ENCODE data around the gene CASP7. TPM values are rescaled to one million over a fixed set of nuclear protein-coding genes. Genes with fewer than 3 reads are reported as not detected.
A peak's percentile ranks its signal among the peaks of the same experiment; 100 is the strongest.

The CASP7 gene
- total RNA-seq, 2 donors from 2014 or later, result 177 to 205 TPM

DNA sequence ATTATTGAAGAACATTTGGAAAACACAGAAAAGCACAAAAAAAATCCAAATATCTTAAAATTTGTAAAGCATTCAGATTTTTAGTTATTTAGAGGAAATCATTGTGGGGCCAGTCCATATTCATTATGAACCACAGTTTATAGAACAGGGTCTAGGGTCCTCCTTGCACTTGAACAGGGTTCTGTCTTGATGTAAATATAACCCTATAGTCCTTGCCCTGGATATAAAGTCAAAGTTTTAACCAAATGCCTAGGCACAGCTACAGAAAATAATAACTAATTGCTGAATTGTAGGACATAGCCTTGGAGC lies 25.6 kb downstream of the CASP7 start:
- intact Hi-C loops (cut with DNase I, micrococcal nuclease), result loop anchor here in 1 of 2 donors (5.0 kb wide), 1 partner anchor 397 kb away; no protein-coding TSS in a partner anchor
- DNase-seq (no peak), ATAC-seq (no peak)

DNA sequence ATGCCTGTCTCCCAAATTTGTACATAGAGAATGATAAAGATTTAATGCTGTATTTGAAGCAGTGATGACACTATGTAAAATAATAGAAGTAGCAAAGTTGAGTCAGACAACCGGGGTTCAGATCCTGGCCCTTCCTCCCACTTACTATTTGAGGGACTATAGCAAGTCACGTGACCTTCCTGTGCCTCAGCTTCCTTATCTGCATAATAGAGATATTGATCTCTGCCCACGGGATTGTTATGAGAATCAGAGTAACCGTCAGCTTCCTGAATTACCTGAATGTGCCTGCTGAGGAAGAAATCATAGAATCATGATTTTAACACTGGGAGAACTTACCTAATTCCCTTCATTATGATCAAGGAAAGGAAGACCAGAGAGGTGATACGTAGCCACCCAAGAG lies 26.9 kb downstream of the CASP7 start:
- DNase-seq, result no peak
- no peak for ATAC-seq
- intact Hi-C loops (cut with DNase I, micrococcal nuclease), result loop anchor here in 1 of 2 donors (5.0 kb wide), 1 partner anchor 396 kb away; no protein-coding TSS in a partner anchor

GRCh38 chr10:113708640-113709039 lies 28.9 kb downstream of the CASP7 start:
- ATAC-seq (no peak), DNase-seq (no peak)
- intact Hi-C loops (cut with DNase I, micrococcal nuclease), result loop anchor here in 1 of 2 donors (5.0 kb wide), 1 partner anchor 394 kb away; no protein-coding TSS in a partner anchor

GRCh38 chr10:113709221-113709838 lies 29.6 kb downstream of the CASP7 start:
- DNase-seq (no peak), ATAC-seq (no peak)
- intact Hi-C loops (cut with DNase I, micrococcal nuclease), result loop anchor here in 1 of 2 donors (5.0 kb wide), 1 partner anchor 393 kb away; no protein-coding TSS in a partner anchor

DNA sequence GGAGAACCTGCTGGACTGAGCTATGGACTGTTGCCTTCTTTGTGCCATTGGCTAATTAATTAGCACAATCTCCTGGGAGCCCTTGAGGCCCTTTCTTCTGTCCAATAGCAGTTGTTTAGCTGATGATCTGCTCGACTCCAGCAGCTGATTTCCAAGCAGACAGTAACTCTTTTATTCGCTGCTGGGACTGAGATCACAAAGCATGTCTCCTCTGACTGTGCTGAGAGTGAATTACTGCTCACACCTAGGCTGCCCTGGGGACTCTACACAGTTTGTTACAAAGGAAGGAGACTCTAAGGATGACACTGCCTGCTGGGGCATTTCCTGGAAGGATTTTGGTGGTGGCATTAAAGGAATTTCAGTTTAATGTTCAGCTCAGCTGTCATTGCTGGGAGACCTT lies 31.4 kb downstream of the CASP7 start:
- intact Hi-C loops (cut with DNase I, micrococcal nuclease), result no loop called here
- DNase-seq, result no peak
- ATAC-seq, result no peak

- no peak for DNase-seq
- intact Hi-C loops (cut with DNase I, micrococcal nuclease), result no loop called here
- ATAC-seq, result no peak
These were observed 32.3 kb downstream of the CASP7 start for GRCh38 chr10:113712024-113712423.

DNA sequence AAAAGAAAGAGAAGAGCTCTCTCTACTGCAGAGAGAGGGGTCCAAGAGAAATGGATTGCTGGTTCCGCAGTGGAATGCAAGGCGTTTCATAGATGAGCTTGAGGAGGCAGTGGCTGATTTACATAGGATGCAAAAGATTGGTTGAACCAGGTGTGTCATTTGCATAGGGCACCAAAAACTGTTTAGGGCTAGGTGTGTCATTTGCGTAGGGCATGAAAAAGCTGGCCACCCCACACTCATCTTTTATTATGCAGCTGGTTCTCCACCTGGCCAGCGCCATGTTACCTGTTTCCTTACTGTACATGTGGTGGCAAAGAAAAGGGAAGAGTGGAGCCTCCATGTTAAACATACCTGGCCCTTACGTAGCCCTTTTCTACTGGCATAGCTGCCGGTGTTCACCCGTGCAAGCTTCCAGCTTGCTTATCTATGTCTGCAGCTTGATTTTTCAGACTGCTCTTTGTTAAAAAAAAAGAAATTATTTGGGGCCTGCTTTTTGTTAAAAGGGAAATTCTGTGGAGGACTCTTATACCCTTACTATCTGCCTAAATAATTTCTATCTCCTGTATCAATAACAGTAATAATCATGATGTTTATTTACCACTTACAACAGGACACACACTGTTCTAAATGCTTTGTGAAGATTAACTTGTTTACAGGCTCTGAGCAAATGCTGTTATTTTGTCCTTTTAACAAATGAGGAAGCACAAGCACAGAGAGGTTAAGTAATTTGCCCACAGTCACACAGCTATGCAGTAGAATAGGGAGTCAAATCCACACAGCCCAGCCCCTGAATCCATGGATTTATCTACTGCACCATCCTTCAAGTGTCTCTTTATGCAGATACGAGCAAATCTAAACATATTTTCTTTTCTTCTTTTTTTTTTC lies 33.3 kb downstream of the CASP7 start:
- ATAC-seq (peak; percentile 92), DNase-seq (peak in 1 of 2 donors; percentile 52)
- intact Hi-C loops (cut with DNase I, micrococcal nuclease), result no loop called here

GRCh38 chr10:113713640-113713982 lies 33.9 kb downstream of the CASP7 start:
- peak; percentile 58 for ATAC-seq
- intact Hi-C loops (cut with DNase I, micrococcal nuclease), result no loop called here
- DNase-seq, result no peak

DNA sequence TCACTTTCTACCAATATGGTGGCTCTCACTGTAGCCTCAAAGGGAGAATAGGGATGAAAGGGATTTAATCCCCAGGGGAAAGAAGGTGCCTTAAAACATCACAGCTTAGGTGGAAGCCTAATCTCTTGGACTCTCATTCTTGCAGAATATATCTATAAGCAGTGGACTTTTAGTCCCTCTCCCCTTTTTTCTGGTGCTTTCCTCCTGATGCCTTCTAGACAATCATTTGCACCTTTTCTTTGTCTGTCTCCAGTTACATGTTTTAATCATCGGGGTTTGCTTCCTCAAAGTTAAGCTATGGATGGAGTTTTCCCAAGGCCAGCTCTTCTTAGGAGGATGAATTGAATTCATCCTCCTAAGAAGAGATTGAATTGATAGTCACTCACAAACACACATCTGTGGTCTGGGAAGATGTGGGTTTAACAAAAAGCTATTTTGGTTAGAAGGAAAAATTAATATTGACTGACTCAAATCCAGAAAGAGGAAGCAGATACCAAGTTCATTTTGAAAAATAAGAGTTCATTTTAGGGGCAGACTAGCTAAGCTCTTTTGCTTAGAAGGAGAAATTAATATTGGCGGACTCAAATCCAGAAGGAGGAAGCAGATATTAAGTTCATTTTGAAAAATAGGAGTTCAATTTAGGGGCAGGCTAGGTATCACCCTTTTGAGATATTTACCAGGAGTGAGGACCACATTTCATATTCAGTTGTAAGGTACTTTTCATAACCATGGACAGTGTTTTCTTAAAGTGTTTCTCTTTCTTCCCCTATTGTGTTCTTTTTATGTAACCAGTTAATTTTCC lies 36.6 kb downstream of the CASP7 start:
- intact Hi-C loops (cut with DNase I, micrococcal nuclease), result no loop called here
- DNase-seq (no peak), ATAC-seq (no peak)

DNA sequence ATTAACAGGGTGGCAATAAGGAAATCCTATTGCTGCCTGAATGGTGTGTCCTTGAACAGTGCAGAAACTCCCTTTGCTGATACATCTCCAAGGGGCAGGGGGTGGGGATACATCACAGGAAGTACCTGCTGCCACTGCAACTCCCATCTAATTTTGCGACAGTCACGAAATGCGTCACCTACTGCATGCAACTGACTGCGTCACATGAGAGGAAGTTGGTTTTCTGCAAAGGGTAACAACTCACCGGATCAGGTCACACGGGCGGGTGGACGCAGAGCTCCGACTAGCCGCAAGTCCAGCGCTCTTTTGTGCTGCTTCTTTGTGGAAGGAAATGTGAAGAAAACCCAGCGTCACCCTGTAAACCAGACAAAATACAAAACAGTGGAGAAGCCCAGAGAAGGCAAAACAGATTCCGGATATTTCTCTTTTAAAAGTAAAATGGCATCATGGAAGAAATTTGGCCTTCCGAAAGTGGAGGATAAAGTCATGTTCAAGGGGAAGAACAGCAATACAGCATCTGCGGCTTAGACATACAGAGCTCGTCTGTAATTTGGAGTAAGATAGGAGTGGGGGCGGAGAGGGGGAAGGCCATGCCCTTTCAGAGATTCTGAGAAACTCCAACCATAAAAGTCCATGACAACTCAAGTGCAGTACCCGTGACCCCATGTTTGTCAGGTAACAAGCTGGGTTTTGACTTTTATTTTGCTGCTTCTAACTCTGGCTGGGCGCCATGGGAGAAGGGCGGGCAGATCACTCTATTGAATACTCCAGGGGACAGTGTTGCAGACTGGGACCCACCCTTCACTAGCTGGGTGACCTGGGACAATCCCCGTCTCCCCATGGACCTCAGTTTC lies 39.5 kb downstream of the CASP7 start:
- ATAC-seq, result peak; percentile 94
- intact Hi-C loops (cut with DNase I, micrococcal nuclease), result no loop called here

DNA sequence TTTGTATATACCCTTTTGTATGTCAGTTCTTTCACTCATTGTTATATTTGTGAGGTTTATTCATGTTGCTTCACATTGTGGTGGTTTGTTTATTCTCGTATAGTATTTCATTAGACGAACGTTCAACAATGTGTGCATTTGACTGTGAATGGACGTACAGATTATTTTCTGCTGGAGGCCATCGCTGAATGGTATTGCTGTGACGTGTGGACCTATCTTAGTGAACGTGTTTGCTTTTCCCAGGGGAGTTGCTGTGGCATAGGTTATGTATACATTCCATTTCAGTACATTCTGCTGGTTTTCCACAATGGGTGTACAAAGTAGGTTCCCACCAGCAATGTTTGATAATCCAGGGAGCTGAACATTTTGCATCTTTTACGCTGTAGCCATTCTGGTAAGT lies 40.7 kb downstream of the CASP7 start:
- ATAC-seq, result peak; percentile 34

More for the DNA sequence above, 39.5 kb downstream of the CASP7 start:
- peak; percentile 80 to 90 for DNase-seq

GRCh38 chr10:113732160-113732881 lies 52.6 kb downstream of the CASP7 start:
- no peak for ATAC-seq
- DNase-seq, result no peak
- intact Hi-C loops (cut with DNase I, micrococcal nuclease), result no loop called here

More for the DNA sequence above, 40.7 kb downstream of the CASP7 start:
- no peak for DNase-seq
- intact Hi-C loops (cut with DNase I, micrococcal nuclease), result no loop called here

DNA sequence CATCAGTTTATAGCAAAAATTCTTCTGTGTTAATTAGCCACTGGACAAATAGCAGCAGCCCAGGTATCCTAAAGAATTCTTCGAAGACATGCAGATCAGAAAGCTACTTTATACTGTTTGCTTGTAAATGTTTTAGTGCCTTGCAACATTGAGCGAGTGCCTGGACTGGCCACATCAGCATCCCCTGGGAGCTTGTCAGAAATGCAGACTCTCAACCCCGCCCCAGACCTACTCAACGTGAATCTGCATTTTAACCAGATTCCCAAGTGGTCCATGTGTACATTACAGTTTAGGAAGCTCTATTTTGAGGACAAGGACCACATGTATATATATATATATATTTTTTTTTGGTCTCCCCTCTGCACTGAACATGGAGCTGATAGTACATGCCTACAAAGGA lies 53.3 kb downstream of the CASP7 start:
- no peak for ATAC-seq
- no peak for DNase-seq
- intact Hi-C loops (cut with DNase I, micrococcal nuclease), result no loop called here

DNA sequence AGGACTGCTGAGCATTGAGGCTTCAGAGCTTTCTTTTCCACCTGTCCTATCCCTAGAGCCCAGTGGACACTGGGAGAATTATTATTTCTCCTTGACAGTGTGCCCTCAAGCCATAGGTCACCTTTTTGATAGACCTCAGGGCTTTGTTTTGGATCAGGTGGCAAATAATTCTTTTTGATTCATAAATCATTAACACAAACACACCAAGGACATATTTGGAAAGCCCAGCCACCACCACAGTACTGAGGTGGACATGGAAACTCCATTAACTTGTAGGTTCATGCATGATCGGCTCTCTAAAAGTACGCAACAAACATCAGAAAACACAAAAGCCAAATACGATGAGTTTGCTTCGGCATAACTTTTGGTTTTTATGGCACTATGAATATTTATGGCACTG lies 53.9 kb downstream of the CASP7 start:
- ATAC-seq (no peak), DNase-seq (no peak)
- intact Hi-C loops (cut with DNase I, micrococcal nuclease), result no loop called here

- ATAC-seq (peak; percentile 96), DNase-seq (no peak)
- intact Hi-C loops (cut with DNase I, micrococcal nuclease), result no loop called here
These were observed 56.2 kb downstream of the CASP7 start for GRCh38 chr10:113735913-113736312.

GRCh38 chr10:113736576-113736975 lies 56.9 kb downstream of the CASP7 start:
- DNase-seq (no peak), ATAC-seq (no peak)
- intact Hi-C loops (cut with DNase I, micrococcal nuclease), result no loop called here

DNA sequence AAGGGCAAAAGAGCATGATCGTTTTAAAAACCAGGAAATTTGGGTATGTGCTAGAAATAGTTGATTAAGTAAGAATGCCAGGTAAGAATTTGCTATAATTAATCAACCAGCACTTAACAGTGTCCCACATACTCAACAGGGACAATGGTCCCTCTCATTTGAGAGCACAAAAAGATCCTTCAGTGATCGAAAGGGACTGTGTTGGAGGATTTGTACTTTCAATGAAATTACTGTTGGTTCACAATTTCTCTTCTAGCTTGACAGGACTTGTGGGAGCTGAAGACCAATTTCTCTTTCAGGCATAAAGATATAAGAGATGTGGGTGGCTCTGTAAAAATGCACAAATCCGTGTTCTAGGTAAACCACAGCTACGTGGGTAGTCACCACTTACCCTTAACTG lies 59.3 kb downstream of the CASP7 start:
- ATAC-seq (no peak), DNase-seq (no peak)
- intact Hi-C loops (cut with DNase I, micrococcal nuclease), result no loop called here

DNA sequence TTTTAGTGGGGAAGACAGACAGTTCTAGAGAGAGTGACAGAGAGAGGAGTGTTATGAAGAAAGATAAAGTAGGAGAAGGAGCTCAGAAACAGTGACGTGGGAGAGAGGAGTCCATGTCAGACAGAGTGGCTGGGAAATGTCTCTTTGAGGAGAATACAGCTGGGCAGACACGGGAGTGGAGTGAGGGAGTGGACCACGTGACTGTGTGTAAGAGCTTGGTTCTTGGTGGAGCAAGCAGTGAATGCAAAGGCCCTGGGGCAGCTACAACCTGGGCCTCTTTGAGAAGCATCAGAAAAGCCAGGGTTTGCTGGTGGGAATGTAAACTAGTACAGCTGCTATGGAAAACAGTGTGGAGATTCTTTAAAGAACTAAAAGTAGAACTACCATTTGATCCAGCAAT lies 59.9 kb downstream of the CASP7 start:
- ATAC-seq (no peak), DNase-seq (no peak)
- intact Hi-C loops (cut with DNase I, micrococcal nuclease), result no loop called here

Data from left colon (tissue), 2 donors.